Panc1 (cell line): ENCODE results near the gene GULP1.

Experiments
- POLR2AphosphoS5 ChIP-seq: IDR thresholded peaks from 2 replicates; pipeline ENCODE4 v1.6.1; 2012; ENCODE audit warnings: mild to moderate bottlenecking, low read depth, low read length, moderate library complexity
- TF ChIP-seq, protein P1 (sequence below): fragments of 450-650 bp; IDR thresholded peaks from 2 replicates; pipeline ENCODE4 v1.5.1; 2017; ENCODE audit warnings: mild to moderate bottlenecking

DNA sequence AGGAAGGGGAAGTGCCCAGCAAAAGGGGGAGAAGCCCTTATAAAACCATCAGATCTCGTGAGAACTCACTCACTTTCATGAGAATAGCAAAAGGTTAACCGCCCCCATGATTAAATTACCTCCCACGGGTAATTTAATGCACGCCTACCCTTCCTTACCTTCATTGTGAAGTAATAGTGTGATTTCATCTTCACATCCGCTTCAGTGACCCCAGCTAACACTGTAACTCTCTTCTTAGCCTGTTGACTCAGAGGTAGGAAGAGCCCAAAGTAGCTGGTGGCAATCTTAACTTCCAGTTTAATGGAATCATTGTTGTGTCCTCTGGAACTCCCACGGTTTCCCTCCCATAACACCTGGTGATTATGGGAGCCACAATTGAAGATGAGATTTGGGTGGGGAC, 120.5 kb downstream of the GULP1 start:
- TF ChIP-seq, protein P1, sequence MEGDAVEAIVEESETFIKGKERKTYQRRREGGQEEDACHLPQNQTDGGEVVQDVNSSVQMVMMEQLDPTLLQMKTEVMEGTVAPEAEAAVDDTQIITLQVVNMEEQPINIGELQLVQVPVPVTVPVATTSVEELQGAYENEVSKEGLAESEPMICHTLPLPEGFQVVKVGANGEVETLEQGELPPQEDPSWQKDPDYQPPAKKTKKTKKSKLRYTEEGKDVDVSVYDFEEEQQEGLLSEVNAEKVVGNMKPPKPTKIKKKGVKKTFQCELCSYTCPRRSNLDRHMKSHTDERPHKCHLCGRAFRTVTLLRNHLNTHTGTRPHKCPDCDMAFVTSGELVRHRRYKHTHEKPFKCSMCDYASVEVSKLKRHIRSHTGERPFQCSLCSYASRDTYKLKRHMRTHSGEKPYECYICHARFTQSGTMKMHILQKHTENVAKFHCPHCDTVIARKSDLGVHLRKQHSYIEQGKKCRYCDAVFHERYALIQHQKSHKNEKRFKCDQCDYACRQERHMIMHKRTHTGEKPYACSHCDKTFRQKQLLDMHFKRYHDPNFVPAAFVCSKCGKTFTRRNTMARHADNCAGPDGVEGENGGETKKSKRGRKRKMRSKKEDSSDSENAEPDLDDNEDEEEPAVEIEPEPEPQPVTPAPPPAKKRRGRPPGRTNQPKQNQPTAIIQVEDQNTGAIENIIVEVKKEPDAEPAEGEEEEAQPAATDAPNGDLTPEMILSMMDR, result no peak
- TF ChIP-seq POLR2AphosphoS5, result no peak
